DOHH2 (cell line): ENCODE measurements around the gene ADGRG1.

ENCODE experiments used
- H3F3A ChIP-seq: fragments of 200-600 bp; sonication (generic), shearing (Covaris generic); 2 replicates; pipeline ENCODE4 v1.6.0; 2016; ENCODE audit warnings: antibody characterized with exemption, mild to moderate bottlenecking; ENCODE audit not compliant: control insufficient read depth, insufficient read depth
- H3K27ac ChIP-seq: fragments of 200-600 bp; sonication (generic); 2 replicates; pipeline ENCODE4 v1.5.1; 2014; ENCODE audit warnings: low read depth, mild to moderate bottlenecking, low read length, moderate library complexity
- H3K27me3 ChIP-seq: fragments of 200-600 bp; sonication (generic); 2 replicates; pipeline ENCODE4 v1.6.1; 2014; ENCODE audit warnings: mild to moderate bottlenecking, low read length, mixed read lengths; ENCODE audit not compliant: control insufficient read depth
- H3K36me3 ChIP-seq: fragments of 200-600 bp; sonication (generic); 2 replicates; pipeline ENCODE4 v1.6.1; 2014; ENCODE audit warnings: mild to moderate bottlenecking, low read length, moderate library complexity, mixed read lengths; ENCODE audit not compliant: control insufficient read depth
- H3K4me1 ChIP-seq: fragments of 200-600 bp; sonication (generic); 2 replicates; pipeline ENCODE4 v1.6.1; 2014; ENCODE audit warnings: mild to moderate bottlenecking, low read length, mixed read lengths; ENCODE audit not compliant: control insufficient read depth
- H3K4me2 ChIP-seq: fragments of 200-600 bp; sonication (generic); 2 replicates; pipeline ENCODE4 v1.6.0; 2014; ENCODE audit warnings: mild to moderate bottlenecking, low read length, moderate library complexity
- H3K4me3 ChIP-seq: fragments of 200-600 bp; sonication (generic); 2 replicates; pipeline ENCODE4 v1.5.1; 2014; ENCODE audit warnings: mild to moderate bottlenecking, low read length, mixed read lengths
- H3K79me2 ChIP-seq: fragments of 200-600 bp; sonication (generic); 2 replicates; pipeline ENCODE4 v1.6.1; 2014; ENCODE audit warnings: mild to moderate bottlenecking, low read length, mixed read lengths; ENCODE audit not compliant: control insufficient read depth
- H3K9me2 ChIP-seq: fragments of 200-600 bp; sonication (generic); replicated peaks from 2 replicates; pipeline ENCODE4 v1.6.1; 2014; ENCODE audit warnings: mild to moderate bottlenecking, low read length, mixed read lengths; ENCODE audit not compliant: control insufficient read depth
- H3K9me3 ChIP-seq: fragments of 200-600 bp; sonication (generic); 2 replicates; pipeline ENCODE4 v1.6.1; 2014; ENCODE audit warnings: antibody characterized with exemption, low read length, mixed read lengths; ENCODE audit not compliant: control insufficient read depth, insufficient read depth
- H4K20me1 ChIP-seq: fragments of 200-600 bp; sonication (generic); 2 replicates; pipeline ENCODE4 v1.6.0; 2014; ENCODE audit warnings: low read depth, mild to moderate bottlenecking, antibody characterized with exemption, low read length, moderate library complexity; ENCODE audit not compliant: control insufficient read depth, insufficient read depth
- CTCF ChIP-seq: fragments of 200-600 bp; sonication (generic); IDR thresholded peaks from one replicate; pipeline ENCODE4 v1.5.1; 2014; ENCODE audit warnings: antibody characterized with exemption, mild to moderate bottlenecking, low read depth, low read length; ENCODE audit not compliant: poor library complexity, severe bottlenecking
- EZH2phosphoT487 ChIP-seq: fragments of 200-600 bp; sonication (generic); IDR thresholded peaks from 2 replicates; pipeline ENCODE4 v1.6.1; 2017; ENCODE audit warnings: borderline replicate concordance, mild to moderate bottlenecking, antibody characterized with exemption, low read length, moderate library complexity, mixed read lengths

Gene ADGRG1

GRCh38 chr16:57679016-57679415, 50.6 kb downstream of the ADGRG1 start:
- Histone ChIP-seq H3K79me2 (no peaks in the 10 kb centered on the region), H3K27me3 (peaks cover 7% of the 10 kb centered on the region), H3K4me3 (no peak overlapping the region), H4K20me1 (no peaks in the 10 kb centered on the region), H3K4me2 (no peak overlapping the region), H3K27ac (no peak overlapping the region), H3K9me2 (no peaks in the 10 kb centered on the region), H3K9me3 (no peaks in the 10 kb centered on the region), H3K4me1 (no peaks in the 10 kb centered on the region), H3K36me3 (no peaks in the 10 kb centered on the region), H3F3A (no peaks in the 10 kb centered on the region)
- TF ChIP-seq CTCF = no peak
- no peak for TF ChIP-seq EZH2phosphoT487

- no peaks in the 10 kb centered on the region for H3K4me1 ChIP-seq
- TF ChIP-seq EZH2phosphoT487 = no peak
- TF ChIP-seq CTCF = no peak
These were observed 51.5 kb downstream of the ADGRG1 start for GRCh38 chr16:57679767-57680482.

GRCh38 chr16:57680842-57681375, 52.5 kb downstream of the ADGRG1 start:
- Histone ChIP-seq H3K27ac (no peak overlapping the region), H3K4me2 (no peak overlapping the region), H3F3A (no peaks in the 10 kb centered on the region), H3K9me2 (no peaks in the 10 kb centered on the region), H3K9me3 (no peaks in the 10 kb centered on the region), H3K4me1 (no peaks in the 10 kb centered on the region), H3K36me3 (no peaks in the 10 kb centered on the region), H3K4me3 (no peak overlapping the region), H4K20me1 (no peaks in the 10 kb centered on the region), H3K79me2 (no peaks in the 10 kb centered on the region), H3K27me3 (peaks cover 5% of the 10 kb centered on the region)
- TF ChIP-seq CTCF (no peak), EZH2phosphoT487 (no peak)

More at GRCh38 chr16:57679767-57680482, 51.5 kb downstream of the ADGRG1 start:
- no peaks in the 10 kb centered on the region for H3K9me2 ChIP-seq
- no peak overlapping the region for H3K27ac ChIP-seq
- H3F3A ChIP-seq = no peaks in the 10 kb centered on the region
- peaks cover 6% of the 10 kb centered on the region for H3K27me3 ChIP-seq
- no peak overlapping the region for H3K4me2 ChIP-seq
- no peaks in the 10 kb centered on the region for H3K9me3 ChIP-seq
- no peaks in the 10 kb centered on the region for H3K79me2 ChIP-seq
- H3K36me3 ChIP-seq = no peaks in the 10 kb centered on the region
- no peaks in the 10 kb centered on the region for H4K20me1 ChIP-seq
- H3K4me3 ChIP-seq = no peak overlapping the region
